HFF-Myc (cell line): ENCODE results near the gene SDF2.
A peak's percentile ranks its signal among the peaks of the same experiment; 100 is the strongest.

Experiments
- DNase-seq: peaks from one replicate; pipeline ENCODE4 v3.0.0-alpha.2; 2011; ENCODE audit warnings: low read depth; ENCODE audit errors: extremely low read depth
- H3K4me3 ChIP-seq: replicated peaks from 2 replicates; pipeline ENCODE4 v1.5.1; 2011; ENCODE audit warnings: low read depth, mild to moderate bottlenecking, control low read depth, low read length
- CTCF ChIP-seq: IDR thresholded peaks from 2 replicates; pipeline ENCODE4 v1.5.1; 2012; ENCODE audit warnings: mild to moderate bottlenecking, low read depth, low read length, control low read depth; ENCODE audit errors: missing control alignments

SDF2 gene

GRCh38 chr17:28698253-28698941 is 36.7 kb upstream of the SDF2 start:
- TF ChIP-seq CTCF = no peak
- DNase-seq = no peak
- H3K4me3 ChIP-seq = no peak overlapping the region

GRCh38 chr17:28693869-28694268 is 32.2 kb upstream of the SDF2 start:
- H3K4me3 ChIP-seq = no peak overlapping the region
- TF ChIP-seq CTCF = no peak
- DNase-seq = no peak

- no peak for DNase-seq
- H3K4me3 ChIP-seq = no peak overlapping the region
- TF ChIP-seq CTCF = no peak
These were observed 27.3 kb upstream of the SDF2 start for GRCh38 chr17:28689011-28689410.

- H3K4me3 ChIP-seq = no peak overlapping the region
- no peak for DNase-seq
- TF ChIP-seq CTCF = no peak
These were observed 26.8 kb upstream of the SDF2 start for GRCh38 chr17:28688481-28688880.

GRCh38 chr17:28686296-28686695 is 24.6 kb upstream of the SDF2 start:
- no peak for TF ChIP-seq CTCF
- H3K4me3 ChIP-seq = no peak overlapping the region
- DNase-seq = no peak

- no peak for DNase-seq
- no peak overlapping the region for H3K4me3 ChIP-seq
- no peak for TF ChIP-seq CTCF
These were observed 23.7 kb upstream of the SDF2 start for GRCh38 chr17:28685366-28685765.

GRCh38 chr17:28684963-28685362 is 23.3 kb upstream of the SDF2 start:
- H3K4me3 ChIP-seq = no peak overlapping the region
- DNase-seq = peak; percentile 33
- TF ChIP-seq CTCF = no peak
